Measurements from ENCODE around the gene SH3PXD2B.

The SH3PXD2B gene

GRCh38 chr5:172436879-172437369 lies 17.4 kb downstream of the SH3PXD2B start:
- no peak for DNase-seq (ENCODE audit: low read depth)

- no peak for DNase-seq (ENCODE audit: low read depth)
Observed at GRCh38 chr5:172436078-172436878, 18.0 kb downstream of the SH3PXD2B start.

GRCh38 chr5:172435362-172436077 lies 18.8 kb downstream of the SH3PXD2B start:
- DNase-seq (ENCODE audit: low read depth): no peak

GRCh38 chr5:172434251-172434650 lies 20.1 kb downstream of the SH3PXD2B start:
- no peak for DNase-seq (ENCODE audit: low read depth)

- DNase-seq (ENCODE audit: low read depth): no peak
Observed at GRCh38 chr5:172433513-172433912, 20.8 kb downstream of the SH3PXD2B start.

- DNase-seq (ENCODE audit: low read depth): no peak
Observed at GRCh38 chr5:172433071-172433470, 21.3 kb downstream of the SH3PXD2B start.

- DNase-seq (ENCODE audit: low read depth): no peak
Observed at GRCh38 chr5:172430354-172430753, 24.0 kb downstream of the SH3PXD2B start.

GRCh38 chr5:172429201-172429940 lies 25.0 kb downstream of the SH3PXD2B start:
- DNase-seq (ENCODE audit: low read depth): no peak

GRCh38 chr5:172428224-172429166 lies 25.8 kb downstream of the SH3PXD2B start:
- no peak for DNase-seq (ENCODE audit: low read depth)

- no peak for DNase-seq (ENCODE audit: low read depth)
Observed at GRCh38 chr5:172427202-172427601, 27.1 kb downstream of the SH3PXD2B start.

- DNase-seq (ENCODE audit: low read depth): no peak
Observed at GRCh38 chr5:172426086-172426485, 28.2 kb downstream of the SH3PXD2B start.

- DNase-seq (ENCODE audit: low read depth): no peak
Observed at GRCh38 chr5:172425402-172425801, 28.9 kb downstream of the SH3PXD2B start.

- DNase-seq (ENCODE audit: low read depth): no peak
Observed at GRCh38 chr5:172424808-172425207, 29.5 kb downstream of the SH3PXD2B start.

- no peak for DNase-seq (ENCODE audit: low read depth)
Observed at GRCh38 chr5:172424111-172424490, 30.2 kb downstream of the SH3PXD2B start.

GRCh38 chr5:172423379-172424110 lies 30.8 kb downstream of the SH3PXD2B start:
- no peak for DNase-seq (ENCODE audit: low read depth)

GRCh38 chr5:172422255-172422654 lies 32.1 kb downstream of the SH3PXD2B start:
- DNase-seq (ENCODE audit: low read depth): no peak

- no peak for DNase-seq (ENCODE audit: low read depth)
Observed at GRCh38 chr5:172421020-172421419, 33.3 kb downstream of the SH3PXD2B start.

- no peak for DNase-seq (ENCODE audit: low read depth)
Observed at GRCh38 chr5:172420235-172420939, 33.9 kb downstream of the SH3PXD2B start.

GRCh38 chr5:172418862-172419814 lies 35.2 kb downstream of the SH3PXD2B start:
- no peak for DNase-seq (ENCODE audit: low read depth)
